Fibroblast of mammary gland (primary cell): ENCODE results near the gene TREX2.

Source experiments
- DNase-seq: peaks from one replicate; pipeline ENCODE4 v3.0.0-alpha.2; 2010; ENCODE audit warnings: low read depth
- H3K4me3 ChIP-seq: 2 replicates; pipeline ENCODE4 v1.5.1; 2011; ENCODE audit warnings: low read depth, mild to moderate bottlenecking, low read length, moderate library complexity; ENCODE audit not compliant: control insufficient read depth
- TF ChIP-seq, protein P1 (sequence below): conservative IDR thresholded peaks from 2 replicates; pipeline ENCODE4 v1.5.1; 2011; ENCODE audit warnings: low read depth, low read length, inconsistent platforms; ENCODE audit not compliant: control insufficient read depth, insufficient read depth

TREX2 gene

DNA sequence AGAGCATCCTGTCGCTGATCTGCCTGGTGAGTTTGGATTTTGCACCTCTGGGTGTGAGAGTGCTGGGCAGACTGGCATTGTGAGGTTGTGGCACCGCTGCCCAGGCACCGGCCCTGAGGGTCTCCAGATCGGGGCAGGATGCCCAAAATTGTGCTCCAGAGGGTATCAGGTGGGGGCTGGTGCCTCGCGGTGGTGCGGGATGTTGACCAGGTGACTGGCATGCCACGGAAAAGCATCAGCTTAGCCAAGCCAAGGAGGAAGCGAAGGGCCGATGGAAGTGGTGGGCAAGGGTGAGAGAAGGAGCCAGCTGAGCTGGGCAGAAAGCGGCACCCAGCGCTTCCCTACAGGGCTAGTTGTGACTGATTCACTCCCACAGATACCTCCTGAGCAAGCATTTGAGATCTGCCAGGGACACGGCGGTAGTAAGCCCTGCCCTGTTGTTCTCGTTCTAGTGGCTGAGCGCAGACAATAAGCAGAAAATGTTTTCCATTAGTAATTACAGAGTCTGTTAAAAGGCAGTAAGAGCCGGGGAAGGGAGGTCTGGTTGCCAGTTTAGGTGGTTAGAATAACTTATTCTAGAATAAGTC, 33.8 kb downstream of the TREX2 start:
- peak overlapping the region; percentile 27 for H3K4me3 ChIP-seq
- DNase-seq, result no peak
- TF ChIP-seq, protein P1, sequence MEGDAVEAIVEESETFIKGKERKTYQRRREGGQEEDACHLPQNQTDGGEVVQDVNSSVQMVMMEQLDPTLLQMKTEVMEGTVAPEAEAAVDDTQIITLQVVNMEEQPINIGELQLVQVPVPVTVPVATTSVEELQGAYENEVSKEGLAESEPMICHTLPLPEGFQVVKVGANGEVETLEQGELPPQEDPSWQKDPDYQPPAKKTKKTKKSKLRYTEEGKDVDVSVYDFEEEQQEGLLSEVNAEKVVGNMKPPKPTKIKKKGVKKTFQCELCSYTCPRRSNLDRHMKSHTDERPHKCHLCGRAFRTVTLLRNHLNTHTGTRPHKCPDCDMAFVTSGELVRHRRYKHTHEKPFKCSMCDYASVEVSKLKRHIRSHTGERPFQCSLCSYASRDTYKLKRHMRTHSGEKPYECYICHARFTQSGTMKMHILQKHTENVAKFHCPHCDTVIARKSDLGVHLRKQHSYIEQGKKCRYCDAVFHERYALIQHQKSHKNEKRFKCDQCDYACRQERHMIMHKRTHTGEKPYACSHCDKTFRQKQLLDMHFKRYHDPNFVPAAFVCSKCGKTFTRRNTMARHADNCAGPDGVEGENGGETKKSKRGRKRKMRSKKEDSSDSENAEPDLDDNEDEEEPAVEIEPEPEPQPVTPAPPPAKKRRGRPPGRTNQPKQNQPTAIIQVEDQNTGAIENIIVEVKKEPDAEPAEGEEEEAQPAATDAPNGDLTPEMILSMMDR, result no peak

DNA sequence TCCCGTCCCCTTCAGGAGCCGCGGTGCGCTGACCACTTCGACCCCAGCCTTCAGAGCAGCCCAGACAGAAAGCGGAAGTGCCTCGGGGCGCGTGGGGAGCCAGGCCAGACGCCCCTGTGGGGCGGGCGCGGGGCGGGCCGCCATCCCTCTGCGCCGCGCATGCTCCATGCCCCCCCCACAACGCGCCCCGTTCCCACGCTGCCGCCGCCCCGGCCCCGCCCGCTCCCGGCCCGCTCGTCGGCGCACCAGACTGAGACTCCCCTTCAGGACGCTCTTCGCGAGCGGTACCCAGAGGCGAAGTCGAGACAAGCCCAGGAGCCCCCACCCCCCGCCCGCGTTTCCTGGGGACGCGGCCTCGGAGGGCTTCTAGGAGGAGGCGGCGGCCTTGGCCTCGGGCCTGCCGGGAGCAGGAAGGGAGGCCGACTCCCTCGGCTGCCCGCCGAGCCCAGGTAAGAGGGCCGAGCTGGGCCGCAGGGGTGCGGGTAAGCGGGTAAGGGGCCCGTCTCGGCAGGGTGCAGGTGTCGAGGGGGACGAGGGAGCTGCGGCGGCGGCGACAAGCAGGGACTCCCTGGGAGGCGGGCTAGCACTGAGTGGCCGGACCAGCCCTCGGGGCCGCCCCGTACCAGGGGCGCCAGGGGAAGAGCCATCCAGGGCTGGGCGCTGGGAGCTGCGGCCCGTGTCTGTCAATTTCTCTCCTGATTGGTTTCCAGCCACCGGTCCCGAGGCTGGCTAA, 34.4 kb downstream of the TREX2 start, which contains the start of gene ZFP92:
TSS of gene ZFP92 (plus strand) at position 218 of the 733 bp plus-strand sequence. CDS start 6,851 bp downstream, outside the sequence.
- DNase-seq, result no peak
- TF ChIP-seq, protein P1, result no peak
- H3K4me3 ChIP-seq, result peak within 1 kb of the TSS; percentile 27

DNA sequence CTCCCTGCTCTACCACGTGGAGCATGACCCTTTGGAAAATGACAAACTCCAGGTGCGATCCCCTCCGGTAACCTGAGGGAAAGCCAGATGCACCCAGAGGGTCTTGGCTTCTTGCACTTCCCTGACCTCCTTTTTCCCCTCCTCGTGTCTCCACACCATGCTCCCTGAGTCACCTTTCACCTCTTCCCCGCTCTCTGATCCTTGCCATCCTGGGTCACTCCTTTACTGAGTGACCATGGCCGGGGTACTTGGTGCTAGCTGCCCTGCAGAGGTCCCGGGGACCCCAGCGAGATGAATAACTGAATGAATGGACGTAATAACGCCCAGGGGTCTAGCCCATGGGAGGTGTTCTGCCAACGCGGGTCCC, 35.0 kb downstream of the TREX2 start:
- H3K4me3 ChIP-seq, result no peak overlapping the region
- DNase-seq, result no peak
- TF ChIP-seq, protein P1, result no peak

- DNase-seq, result no peak
- no peak overlapping the region for H3K4me3 ChIP-seq
- TF ChIP-seq, protein P1, result no peak
Observed at GRCh38 chrX:153410373-153410772, 35.5 kb downstream of the TREX2 start.

- no peak for DNase-seq
- H3K4me3 ChIP-seq, result no peak overlapping the region
- TF ChIP-seq, protein P1, result no peak
Observed at GRCh38 chrX:153409414-153410101, 36.3 kb downstream of the TREX2 start.

DNA sequence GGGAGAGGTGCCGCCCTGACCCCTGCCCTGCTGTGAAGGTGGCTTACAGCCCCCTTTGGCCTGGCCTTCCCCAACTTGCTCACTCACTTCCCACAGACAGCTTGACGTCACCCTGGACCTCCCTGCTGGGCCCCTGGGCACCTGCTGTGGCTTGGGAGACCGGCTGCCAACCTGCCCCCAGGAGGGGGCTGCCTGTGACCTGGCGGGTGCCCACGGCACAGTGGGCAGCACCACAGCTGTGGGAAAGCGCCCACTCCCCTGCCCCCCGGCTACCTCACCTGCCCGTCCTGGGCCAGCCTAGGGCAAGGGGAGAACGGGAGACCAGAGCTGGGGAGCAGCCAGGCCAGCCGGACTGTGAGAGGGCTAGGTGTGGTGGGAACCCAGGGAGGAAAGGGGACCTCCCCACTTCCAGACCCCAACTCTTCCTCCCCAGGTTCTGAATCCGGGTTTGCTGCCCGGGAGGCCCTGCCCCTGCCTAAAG, 36.9 kb downstream of the TREX2 start:
- TF ChIP-seq, protein P1, result no peak
- no peak for DNase-seq
- no peak overlapping the region for H3K4me3 ChIP-seq
